Measurements from ENCODE around the gene TMEM187. TPM values are rescaled to one million over a fixed set of nuclear protein-coding genes. Genes with fewer than 3 reads are reported as not detected.

The TMEM187 gene
- total and polyA plus RNA-seq, 2 of the 4 experiments (the other 2 are of a cell fraction), result 3.4 to 6.2 TPM

- intact Hi-C loops (cut with micrococcal nuclease) (no loop called here), in situ Hi-C loops (cut with MboI; ENCODE audit: low sequenced_read_pairs) (no loop called here), dilution Hi-C loops (cut with HindIII; ENCODE audit: low sequenced_read_pairs, unreplicated experiment) (no loop called here)
- Histone ChIP-seq H3K9me1 (ENCODE audit: insufficient read depth, low read length) (no peaks in the 10 kb centered on the region), H3K27me3 (ENCODE audit: control insufficient read depth, insufficient read depth, low read length) (no peaks in the 10 kb centered on the region; the same call in 1 of the 2 replicates), H2AFZ (replicated peaks; ENCODE audit: low read length, poor library complexity) (no peak overlapping the region), H3K56ac (ENCODE audit: extremely low read depth, insufficient read depth, low read length) (no peak overlapping the region), H3K23ac (ENCODE audit: low read depth, low read length) (no peak overlapping the region), H2AK5ac (ENCODE audit: low read depth, low read length) (peak overlapping the region; percentile 28; the same call in 1 of the 2 replicates), H3K4me3 (ENCODE audit: insufficient read depth, low read depth, low read length) (no peak overlapping the region), H4K5ac (ENCODE audit: low read depth, low read length) (no peak overlapping the region), H3K4me2 (ENCODE audit: low read depth, low read length) (no peak overlapping the region), H4K91ac (ENCODE audit: insufficient read depth, low read depth, low read length) (no peak overlapping the region), H2BK5ac (ENCODE audit: low read depth, low read length, poor library complexity, severe bottlenecking) (no peak overlapping the region), H4K20me1 (ENCODE audit: insufficient read depth, low read length) (no peaks in the 10 kb centered on the region), H3K14ac (replicated peaks; ENCODE audit: low read depth, low read length) (no peak overlapping the region), H3K36me3 (ENCODE audit: control insufficient read depth, insufficient read depth, low read length) (no peaks in the 10 kb centered on the region; the same call in 1 of the 2 replicates), H2BK120ac (ENCODE audit: low read depth, low read length) (no peak overlapping the region), H2AK9ac (replicated peaks; ENCODE audit: low read depth, low read length, poor library complexity) (peak overlapping the region; percentile 9), H4K8ac (ENCODE audit: low read depth in 2 of 2, low read length in 2 of 2) (peak overlapping the region; percentile 44 to 87; a peak in 2 of 4 replicates), H2BK20ac (ENCODE audit: low read depth, low read length) (no peak overlapping the region), H3K79me1 (ENCODE audit: low read depth in 1 of 2, low read length in 2 of 2) (no peaks in the 10 kb centered on the region), H3K9ac (ENCODE audit: low read depth, low read length) (no peak overlapping the region), H3K18ac (ENCODE audit: low read depth, low read length) (no peak overlapping the region), H3K9me3 (ENCODE audit: control insufficient read depth, insufficient read depth, low read length) (peaks cover 4% of the 10 kb centered on the region; the same call in 1 of the 2 replicates), H3K4ac (ENCODE audit: low read depth, low read length) (no peak overlapping the region), H2BK15ac (ENCODE audit: low read depth, low read length) (no peak overlapping the region), H3K27ac (ENCODE audit: insufficient read depth, low read length) (no peak overlapping the region), H3K4me1 (ENCODE audit: control insufficient read depth, insufficient read depth, low read length) (no peaks in the 10 kb centered on the region)
- no TSS peak for BruUV-seq (replicated peaks)
- ATAC-seq (ENCODE audit: low read depth) (no peak), DNase-seq (no peak)
- TF ChIP-seq RCOR1 (IDR thresholded peaks at IDR 0.05; ENCODE audit: insufficient replicate concordance, low read length) (no peak), CEBPB (IDR thresholded peaks at IDR 0.05; ENCODE audit: low read depth, low read length) (no peak), USF2 (IDR thresholded peaks at IDR 0.05; ENCODE audit: low read depth, low read length) (no peak), SMC3 (IDR thresholded peaks at IDR 0.05; ENCODE audit: low read depth, low read length) (no peak), CTCF (conservative IDR thresholded peaks at IDR 0.05; ENCODE audit: low read depth, low read length) (no peak), MAFK (IDR thresholded peaks at IDR 0.05; ENCODE audit: low read depth, low read length) (no peak), FOS (IDR thresholded peaks at IDR 0.05; ENCODE audit: low read depth, low read length) (no peak)
- CTCF ChIA-PET, result no interaction called here
- WGBS, 2 experiments (ENCODE audit: extremely low coverage in 2 of 2, insufficient read length in 1 of 2), result 37% methylated on average over 2 of the region's 20 CpGs; no CpG with 5 or more reads in 1 of the 2 experiments
- POLR2A ChIA-PET (ENCODE audit: unreplicated experiment), result no interaction called here
Observed at GRCh38 chrX:153984351-153985178, 12.0 kb downstream of the TMEM187 start.

Measured in IMR-90 (cell line).